Measurements from ENCODE around the gene OR10A3. TPM values are rescaled to one million over a fixed set of nuclear protein-coding genes. Genes with fewer than 3 reads are reported as not detected.

Gene OR10A3
- total RNA-seq, 1 donor from 2014 or later = not detected

- Histone ChIP-seq H3K4me2 (ENCODE audit: low read length) (no peak overlapping the region), H3K27me3 (ENCODE audit: insufficient read depth, low read length) (peaks cover 3% of the 10 kb centered on the region), H3K4me3 (ENCODE audit: insufficient read depth, low read depth, low read length) (no peak overlapping the region), H3K79me2 (ENCODE audit: insufficient read depth, low read length) (no peaks in the 10 kb centered on the region), H3K36me3 (ENCODE audit: insufficient read depth, low read length) (no peaks in the 10 kb centered on the region), H3K4me1 (ENCODE audit: insufficient read depth, low read length) (peaks cover 7% of the 10 kb centered on the region), H3K27ac (ENCODE audit: low read depth, low read length) (no peak overlapping the region), H3K9ac (ENCODE audit: low read length) (no peak overlapping the region), H2AFZ (ENCODE audit: low read depth, low read length) (no peak overlapping the region), H4K20me1 (ENCODE audit: insufficient read depth, low read length) (no peaks in the 10 kb centered on the region), H3K9me3 (ENCODE audit: insufficient read depth, low read depth, low read length) (no peaks in the 10 kb centered on the region)
- peaks cover 5% of the 10 kb centered on the region for H3K9me3 Mint-ChIP-seq (ENCODE audit: unreplicated experiment)
- FAIRE-seq (no peak), DNase-seq (ENCODE audit: low read depth) (no peak)
- peak overlapping the region; percentile 36 for H3K27ac Mint-ChIP-seq (ENCODE audit: unreplicated experiment)
- H3K36me3 Mint-ChIP-seq (ENCODE audit: low read depth, unreplicated experiment) = peaks cover 19% of the 10 kb centered on the region
- H3K4me1 Mint-ChIP-seq (ENCODE audit: low read depth, unreplicated experiment) = peaks cover 46% of the 10 kb centered on the region
- peak overlapping the region; percentile 77 for H3K4me3 Mint-ChIP-seq (ENCODE audit: unreplicated experiment)
- H3K27me3 Mint-ChIP-seq (ENCODE audit: low read depth, unreplicated experiment) = no peaks in the 10 kb centered on the region
- TF ChIP-seq EZH2 (IDR thresholded peaks at IDR 0.05; ENCODE audit: insufficient read depth, low read length) = no peak
- no peak for TF ChIP-seq CTCF (IDR thresholded peaks at IDR 0.05; ENCODE audit: insufficient read depth, low read depth, low read length)
Observed at GRCh38 chr11:7903940-7904339, 37.6 kb downstream of the OR10A3 start.

GRCh38 chr11:7901319-7901854, 40.1 kb downstream of the OR10A3 start:
- Histone ChIP-seq H3K4me1 (ENCODE audit: insufficient read depth, low read length) (peaks cover 7% of the 10 kb centered on the region), H3K36me3 (ENCODE audit: insufficient read depth, low read length) (no peaks in the 10 kb centered on the region), H3K27ac (ENCODE audit: low read depth, low read length) (no peak overlapping the region), H3K4me2 (ENCODE audit: low read length) (no peak overlapping the region), H2AFZ (ENCODE audit: low read depth, low read length) (no peak overlapping the region), H3K9ac (ENCODE audit: low read length) (no peak overlapping the region), H4K20me1 (ENCODE audit: insufficient read depth, low read length) (no peaks in the 10 kb centered on the region), H3K27me3 (ENCODE audit: insufficient read depth, low read length) (peaks cover 3% of the 10 kb centered on the region), H3K9me3 (ENCODE audit: insufficient read depth, low read depth, low read length) (no peaks in the 10 kb centered on the region), H3K4me3 (ENCODE audit: insufficient read depth, low read depth, low read length) (no peak overlapping the region), H3K79me2 (ENCODE audit: insufficient read depth, low read length) (no peaks in the 10 kb centered on the region)
- FAIRE-seq = no peak
- Mint-ChIP-seq H3K4me3 (ENCODE audit: unreplicated experiment) (no peak overlapping the region), H3K9me3 (ENCODE audit: unreplicated experiment) (peaks cover 5% of the 10 kb centered on the region), H3K4me1 (ENCODE audit: low read depth, unreplicated experiment) (peaks cover 31% of the 10 kb centered on the region), H3K27me3 (ENCODE audit: low read depth, unreplicated experiment) (no peaks in the 10 kb centered on the region), H3K27ac (ENCODE audit: unreplicated experiment) (no peak overlapping the region), H3K36me3 (ENCODE audit: low read depth, unreplicated experiment) (peaks cover 22% of the 10 kb centered on the region)
- TF ChIP-seq CTCF (IDR thresholded peaks at IDR 0.05; ENCODE audit: insufficient read depth, low read depth, low read length) (no peak), EZH2 (IDR thresholded peaks at IDR 0.05; ENCODE audit: insufficient read depth, low read length) (no peak)
- no peak for DNase-seq (ENCODE audit: low read depth)

GRCh38 chr11:7900686-7901085, 40.8 kb downstream of the OR10A3 start:
- peaks cover 3% of the 10 kb centered on the region for H3K27me3 ChIP-seq (ENCODE audit: insufficient read depth, low read length)
- no peak for FAIRE-seq
- H3K36me3 Mint-ChIP-seq (ENCODE audit: low read depth, unreplicated experiment) = peaks cover 22% of the 10 kb centered on the region

More at GRCh38 chr11:7900686-7901085, 40.8 kb downstream of the OR10A3 start:
- H3K4me1 ChIP-seq (ENCODE audit: insufficient read depth, low read length) = peaks cover 4% of the 10 kb centered on the region
- TF ChIP-seq CTCF (IDR thresholded peaks at IDR 0.05; ENCODE audit: insufficient read depth, low read depth, low read length) (no peak), EZH2 (IDR thresholded peaks at IDR 0.05; ENCODE audit: insufficient read depth, low read length) (no peak)
- Mint-ChIP-seq H3K27me3 (ENCODE audit: low read depth, unreplicated experiment) (no peaks in the 10 kb centered on the region), H3K4me1 (ENCODE audit: low read depth, unreplicated experiment) (peaks cover 26% of the 10 kb centered on the region), H3K9me3 (ENCODE audit: unreplicated experiment) (peaks cover 5% of the 10 kb centered on the region), H3K4me3 (ENCODE audit: unreplicated experiment) (no peak overlapping the region), H3K27ac (ENCODE audit: unreplicated experiment) (no peak overlapping the region)
- no peaks in the 10 kb centered on the region for H3K9me3 ChIP-seq (ENCODE audit: insufficient read depth, low read depth, low read length)
- no peaks in the 10 kb centered on the region for H3K36me3 ChIP-seq (ENCODE audit: insufficient read depth, low read length)
- DNase-seq (ENCODE audit: low read depth) = no peak
- no peaks in the 10 kb centered on the region for H4K20me1 ChIP-seq (ENCODE audit: insufficient read depth, low read length)
- no peak overlapping the region for H2AFZ ChIP-seq (ENCODE audit: low read depth, low read length)
- H3K9ac ChIP-seq (ENCODE audit: low read length) = no peak overlapping the region
- H3K27ac ChIP-seq (ENCODE audit: low read depth, low read length) = no peak overlapping the region
- H3K4me3 ChIP-seq (ENCODE audit: insufficient read depth, low read depth, low read length) = no peak overlapping the region
- no peaks in the 10 kb centered on the region for H3K79me2 ChIP-seq (ENCODE audit: insufficient read depth, low read length)
- no peak overlapping the region for H3K4me2 ChIP-seq (ENCODE audit: low read length)

Measured in astrocyte (in vitro differentiated cells and primary cell).